Endothelial cell of umbilical vein (primary cell): ENCODE data around the gene FMNL2. TPM values are rescaled to one million over a fixed set of nuclear protein-coding genes. Genes with fewer than 3 reads are reported as not detected.
A peak's percentile ranks its signal among the peaks of the same experiment; 100 is the strongest.

Experiments used
- BruUV-seq: library from RNA; stranded (reverse); fragments of 400-500 nt; replicated peaks from 2 replicates; lab custom pipeline; 2021; lab: Mats Ljungman, UMichigan
- CTCF ChIA-PET: fragments of 300-600, 350-600 bp; sonication (Branson Sonifier 250); formaldehyde crosslinking; loops from one replicate; lab custom pipeline; 2021; ENCODE audit warnings: antibody characterized with exemption, inconsistent platforms; lab: Charles Lee
- POLR2A ChIA-PET: fragments of 300-600, 350-600 bp; sonication (Branson Sonifier 250); formaldehyde crosslinking; loops from one replicate; lab custom pipeline; 2021; ENCODE audit warnings: antibody characterized with exemption, inconsistent platforms; lab: Charles Lee
- DNase-seq: peaks from one replicate; pipeline ENCODE4 v3.0.0-alpha.2; 2011; ENCODE audit warnings: low read depth, low spot score
- FAIRE-seq: peaks from 2 replicates; lab custom pipeline; 2011; peaks lifted over from hg19 to GRCh38; lab: Jason Lieb, UNC
- H2AFZ ChIP-seq: 2 replicates; pipeline ENCODE4 v1.6.0; 2012; ENCODE audit warnings: low read depth, low read length, control low read depth, inconsistent platforms
- H3K27ac ChIP-seq: 2 replicates; pipeline ENCODE4 v1.5.1; 2011; ENCODE audit warnings: low read depth, mild to moderate bottlenecking, control low read depth, low read length, moderate library complexity; ENCODE audit not compliant: insufficient read depth
- H3K27me3 ChIP-seq, 2 experiments: 2 replicates each; pipeline versions ENCODE4 v1.6.0 to v1.6.1; 2011; ENCODE audit warnings: low read length in 2 of 2, mixed read lengths in 1 of 2; ENCODE audit not compliant: control insufficient read depth in 2 of 2, insufficient read depth in 2 of 2
- H3K36me3 ChIP-seq, 2 experiments: 2 replicates in 1 of 2; 3 replicates in 1 of 2; pipeline ENCODE4 v1.5.1; 2011; ENCODE audit warnings: low read length in 2 of 2, mild to moderate bottlenecking in 1 of 2, moderate library complexity in 1 of 2; ENCODE audit not compliant: control insufficient read depth in 2 of 2, insufficient read depth in 2 of 2; ENCODE audit errors: extremely low read depth in 1 of 2
- H3K4me1 ChIP-seq: 3 replicates; pipeline ENCODE4 v1.5.1; 2011; ENCODE audit warnings: mild to moderate bottlenecking, low read length; ENCODE audit not compliant: control insufficient read depth, insufficient read depth; ENCODE audit errors: extremely low read depth
- H3K4me2 ChIP-seq: 2 replicates; pipeline ENCODE4 v1.6.1; 2011; ENCODE audit warnings: low read length, control low read depth, mixed read lengths; ENCODE audit not compliant: insufficient read depth
- H3K4me3 ChIP-seq, 3 experiments: fragments of 200-600 bp in 1 of 3; sonication (generic), shearing (Covaris generic) in 1 of 3; replicated peaks in 1 of 3; 2 replicates each; pipeline ENCODE4 v1.5.1; 2011 to 2016; ENCODE audit warnings: control low read depth in 3 of 3, low read length in 3 of 3, mild to moderate bottlenecking in 2 of 3, inconsistent platforms in 1 of 3, low read depth in 1 of 3, moderate library complexity in 1 of 3; ENCODE audit not compliant: insufficient read depth in 1 of 3
- H3K79me2 ChIP-seq: 2 replicates; pipeline ENCODE4 v1.6.0; 2012; ENCODE audit warnings: low read length, inconsistent platforms; ENCODE audit not compliant: control insufficient read depth, insufficient read depth
- H3K9ac ChIP-seq: replicated peaks from 2 replicates; pipeline ENCODE3; 2011; ENCODE audit warnings: low read length, control low read depth; ENCODE audit not compliant: insufficient read depth; ENCODE audit errors: extremely low read depth
- H3K9me1 ChIP-seq: replicated peaks from 3 replicates; pipeline ENCODE4 v1.6.0; 2011; ENCODE audit warnings: mild to moderate bottlenecking, low read length; ENCODE audit not compliant: control insufficient read depth, insufficient read depth; ENCODE audit errors: extremely low read depth
- H3K9me3 ChIP-seq: replicated peaks from 2 replicates; pipeline ENCODE4 v1.5.1; 2012; ENCODE audit warnings: low read length, inconsistent platforms; ENCODE audit not compliant: control insufficient read depth, insufficient read depth
- H4K20me1 ChIP-seq: replicated peaks from 2 replicates; pipeline ENCODE3; 2011; ENCODE audit warnings: mild to moderate bottlenecking, low read length; ENCODE audit not compliant: control insufficient read depth, insufficient read depth; ENCODE audit errors: extremely low read depth
- CTCF ChIP-seq, 2 donors: IDR thresholded peaks; 1 replicate in 1 of 2; 2 replicates in 1 of 2; pipeline ENCODE4 v1.5.1; 2011; ENCODE audit warnings: low read length in 2 of 2, mild to moderate bottlenecking in 2 of 2, moderate library complexity in 2 of 2, control low read depth in 1 of 2, inconsistent platforms in 1 of 2, low read depth in 1 of 2; ENCODE audit not compliant: insufficient read depth in 1 of 2; ENCODE audit errors: extremely low read depth in 1 of 2
- EZH2 ChIP-seq: IDR thresholded peaks from 2 replicates; pipeline ENCODE4 v1.6.1; 2012; ENCODE audit warnings: borderline replicate concordance, low read depth, mild to moderate bottlenecking, moderate library complexity, low read length, inconsistent platforms; ENCODE audit not compliant: severe bottlenecking
- FOS ChIP-seq: IDR thresholded peaks from 2 replicates; pipeline ENCODE4 v1.6.1; 2011; ENCODE audit warnings: mild to moderate bottlenecking, low read length, moderate library complexity, borderline replicate concordance; ENCODE audit not compliant: insufficient read depth
- GATA2 ChIP-seq: IDR thresholded peaks from 2 replicates; pipeline ENCODE4 v1.7.0; 2011; ENCODE audit warnings: low read depth, mild to moderate bottlenecking, moderate library complexity, mixed read lengths, low read length; ENCODE audit not compliant: insufficient read length, insufficient read depth
- JUN ChIP-seq: IDR thresholded peaks from 2 replicates; pipeline ENCODE4 v1.6.1; 2011; ENCODE audit warnings: borderline replicate concordance, low read depth; ENCODE audit not compliant: insufficient read length, insufficient read depth
- MAX ChIP-seq: IDR thresholded peaks from 2 replicates; pipeline ENCODE4 v1.6.1; 2011; ENCODE audit not compliant: insufficient read depth, insufficient read length
- MYC ChIP-seq: IDR thresholded peaks from one replicate; pipeline ENCODE4 v1.6.1; 2011; ENCODE audit warnings: mild to moderate bottlenecking, low read depth, low read length
- POLR2A ChIP-seq: IDR thresholded peaks from 2 replicates; pipeline ENCODE4 v1.6.1; 2012; ENCODE audit warnings: low read depth, mild to moderate bottlenecking, control low read depth, low read length
- POLR2AphosphoS5 ChIP-seq: IDR thresholded peaks from 2 replicates; pipeline ENCODE4 v1.6.1; 2012; ENCODE audit warnings: low read depth, mild to moderate bottlenecking, control low read depth, low read length, moderate library complexity; ENCODE audit not compliant: insufficient read depth
- dilution Hi-C: fragments of 300-500 bp; cut with MboI; formaldehyde crosslinking; loops from one replicate; pipeline ENCODE4 v1.15.0; 2019; ENCODE audit warnings: low sequenced_read_pairs; ENCODE audit not compliant: extremely low pct_ligation_motif_present
- intact Hi-C: fragments of 100-400 bp; cut with micrococcal nuclease; formaldehyde crosslinking; loops from one replicate; pipeline ENCODE4 v1.10.0; 2022
- polyA plus RNA-seq, 4 experiments: library from polyadenylated mRNA; depleted of rRNA in 3 of 4; stranded (reverse) in 3 of 4; unstranded in 1 of 4; fragments of >200 nt; gene quantifications; 2 replicates each; pipeline versions ENCODE4 v1.2.1 to v1.2.3, GENCODE V29; 2011 to 2012; ENCODE audit warnings: missing spikeins in 1 of 4
- total RNA-seq: library from RNA; stranded (reverse); gene quantifications from 2 replicates; pipeline ENCODE4 v1.2.3, GENCODE V29; 2021

The FMNL2 gene
- total and polyA plus RNA-seq, 2 donors (not counting 3 experiments of a cell fraction or from before 2014, with no cell fraction given): 8.3 to 28.0 TPM

GRCh38 chr2:152447897-152448296 lies 112.9 kb downstream of the FMNL2 start:
- Histone ChIP-seq H4K20me1 (peaks cover 2% of the 10 kb centered on the region), H3K4me3 (no peak overlapping the region), H3K79me2 (peaks cover 12% of the 10 kb centered on the region), H3K9ac (no peak overlapping the region), H3K9me3 (no peaks in the 10 kb centered on the region), H3K4me1 (peaks cover 22% of the 10 kb centered on the region), H3K9me1 (no peaks in the 10 kb centered on the region), H2AFZ (no peak overlapping the region), H3K27ac (no peak overlapping the region), H3K27me3 (no peaks in the 10 kb centered on the region), H3K4me2 (no peak overlapping the region), H3K36me3 (no peaks in the 10 kb centered on the region)
- BruUV-seq: no TSS peak
- DNase-seq: no peak
- TF ChIP-seq MAX (no peak), MYC (no peak), GATA2 (no peak), FOS (no peak), POLR2AphosphoS5 (no peak), JUN (no peak)
- POLR2A ChIA-PET: no interaction called here
- intact Hi-C loops (loop anchor here (1.0 kb wide), 1 partner anchor 27 kb away; no protein-coding TSS in a partner anchor), dilution Hi-C loops (no loop called here)
- CTCF ChIA-PET: interaction anchor here (0.9 kb wide), 1 partner anchor 8 kb away, joined by 4 read pairs; no protein-coding TSS in a partner anchor
- FAIRE-seq: no peak

- Histone ChIP-seq H3K79me2 (peaks cover 12% of the 10 kb centered on the region), H3K9me1 (no peaks in the 10 kb centered on the region), H3K4me3 (no peak overlapping the region), H3K9ac (no peak overlapping the region), H3K9me3 (no peaks in the 10 kb centered on the region), H3K4me1 (peaks cover 22% of the 10 kb centered on the region), H2AFZ (no peak overlapping the region), H3K27me3 (no peaks in the 10 kb centered on the region), H3K36me3 (no peaks in the 10 kb centered on the region), H3K27ac (no peak overlapping the region), H4K20me1 (peaks cover 2% of the 10 kb centered on the region), H3K4me2 (no peak overlapping the region)
- dilution Hi-C loops: no loop called here
- FAIRE-seq: peak; percentile 33
- BruUV-seq: no TSS peak
- DNase-seq: no peak
- ChIA-PET POLR2A (no interaction called here), CTCF (no interaction called here)
- no peak for TF ChIP-seq POLR2A
- TF ChIP-seq MAX: no peak
- TF ChIP-seq EZH2: no peak
- no peak for TF ChIP-seq GATA2
- TF ChIP-seq JUN: no peak
- no peak for TF ChIP-seq CTCF (IDR thresholded peaks at IDR 0.05; ENCODE audit: extremely low read depth in 1 of 2, insufficient read depth in 1 of 2, low read depth in 1 of 2, low read length in 2 of 2)
- TF ChIP-seq FOS: no peak
- no peak for TF ChIP-seq POLR2AphosphoS5
- TF ChIP-seq MYC: no peak
- intact Hi-C loops: no loop called here
Measured at GRCh38 chr2:152448606-152449005, 113.6 kb downstream of the FMNL2 start.
